SK-N-SH treated with all-trans-retinoic acid at 6 μM for 48 hours (cell line): ENCODE measurements around the gene DNAJB4.

Experiments
- BACH2 ChIP-seq: fragments of 250-450 bp; sonication (Bioruptor Pico); IDR thresholded peaks from 2 replicates; pipeline ENCODE4 v1.9.0; 2021; ENCODE audit warnings: mild to moderate bottlenecking, borderline replicate concordance
- TCF4 ChIP-seq: fragments of 250-450 bp; sonication (Bioruptor Pico); IDR thresholded peaks from 2 replicates; pipeline ENCODE4 v1.8.0; 2021; ENCODE audit warnings: mild to moderate bottlenecking, moderate library complexity, borderline replicate concordance
- ZC3H10 ChIP-seq: fragments of 250-450 bp; sonication (Bioruptor Pico); IDR thresholded peaks from 2 replicates; pipeline ENCODE4 v1.5.1; 2021; ENCODE audit warnings: mild to moderate bottlenecking, moderate library complexity
- ZNF8 ChIP-seq: fragments of 450-650 bp; formaldehyde crosslinking; IDR thresholded peaks from 2 replicates; pipeline ENCODE4 v1.5.0; 2020; ENCODE audit warnings: mild to moderate bottlenecking, moderate library complexity
- TF ChIP-seq, protein P1 (sequence below): fragments of 250-450 bp; sonication (Bioruptor Pico); IDR thresholded peaks from 2 replicates; pipeline ENCODE4 v1.8.0; 2020; ENCODE audit warnings: mild to moderate bottlenecking, moderate library complexity, borderline replicate concordance

DNA sequence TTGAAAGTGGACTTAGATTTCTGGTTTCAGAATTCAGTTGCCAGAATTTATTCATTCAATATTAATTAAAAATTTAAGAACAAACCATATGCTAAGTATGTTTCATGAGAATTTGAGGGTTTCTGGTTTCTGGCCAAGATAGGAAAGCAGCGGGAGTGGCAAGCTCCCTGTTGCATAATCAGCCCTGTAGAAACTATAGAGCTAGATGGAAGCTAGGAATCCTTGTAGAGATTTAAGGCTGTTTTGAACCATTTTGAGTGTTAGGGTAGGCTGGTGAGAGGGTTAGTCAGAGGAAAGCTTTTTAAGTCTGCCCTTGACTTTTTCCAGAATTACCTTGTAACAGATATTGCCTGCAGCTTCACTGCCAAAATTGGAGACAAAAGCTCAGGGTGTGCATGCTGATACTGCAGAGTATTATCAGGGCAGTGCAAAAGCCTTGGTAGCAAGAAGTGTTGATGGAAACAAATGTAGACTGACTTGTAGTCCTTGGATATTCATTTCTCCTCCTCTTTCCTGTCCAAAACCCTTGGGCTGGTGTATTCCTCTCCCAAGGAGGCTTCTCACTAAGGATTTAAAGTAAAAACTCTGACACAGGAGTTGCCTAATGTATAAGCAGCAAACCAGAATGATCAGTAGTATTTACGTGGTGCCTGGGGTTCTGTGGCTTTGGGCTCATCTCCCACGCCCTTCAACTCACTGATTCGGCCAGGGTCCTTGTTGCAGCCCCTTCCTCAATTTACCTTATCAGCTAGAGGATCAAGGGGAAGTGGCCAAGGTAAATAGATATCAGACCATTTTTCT lies 28.5 kb downstream of the DNAJB4 start:
- TF ChIP-seq, protein P1, sequence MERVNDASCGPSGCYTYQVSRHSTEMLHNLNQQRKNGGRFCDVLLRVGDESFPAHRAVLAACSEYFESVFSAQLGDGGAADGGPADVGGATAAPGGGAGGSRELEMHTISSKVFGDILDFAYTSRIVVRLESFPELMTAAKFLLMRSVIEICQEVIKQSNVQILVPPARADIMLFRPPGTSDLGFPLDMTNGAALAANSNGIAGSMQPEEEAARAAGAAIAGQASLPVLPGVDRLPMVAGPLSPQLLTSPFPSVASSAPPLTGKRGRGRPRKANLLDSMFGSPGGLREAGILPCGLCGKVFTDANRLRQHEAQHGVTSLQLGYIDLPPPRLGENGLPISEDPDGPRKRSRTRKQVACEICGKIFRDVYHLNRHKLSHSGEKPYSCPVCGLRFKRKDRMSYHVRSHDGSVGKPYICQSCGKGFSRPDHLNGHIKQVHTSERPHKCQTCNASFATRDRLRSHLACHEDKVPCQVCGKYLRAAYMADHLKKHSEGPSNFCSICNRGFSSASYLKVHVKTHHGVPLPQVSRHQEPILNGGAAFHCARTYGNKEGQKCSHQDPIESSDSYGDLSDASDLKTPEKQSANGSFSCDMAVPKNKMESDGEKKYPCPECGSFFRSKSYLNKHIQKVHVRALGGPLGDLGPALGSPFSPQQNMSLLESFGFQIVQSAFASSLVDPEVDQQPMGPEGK (CRISPR knock-in tag), result no peak
- no peak for TF ChIP-seq BACH2
- TF ChIP-seq TCF4, result no peak
- no peak for TF ChIP-seq ZC3H10 (CRISPR knock-in tag)
- no peak for TF ChIP-seq ZNF8
